H1 (cell line): ENCODE results near the gene HMCN2.

Experiments
- EGR1 ChIP-seq: IDR thresholded peaks from 2 replicates; pipeline ENCODE4 v1.6.1; 2011; ENCODE audit warnings: low read depth, low read length, borderline replicate concordance
- EP300 ChIP-seq, 2 experiments: IDR thresholded peaks; 1 replicate in 1 of 2; 2 replicates in 1 of 2; pipeline ENCODE4 v1.6.1; 2011 to 2012; ENCODE audit warnings: low read depth in 2 of 2, low read length in 2 of 2, mild to moderate bottlenecking in 2 of 2, borderline replicate concordance in 1 of 2, inconsistent platforms in 1 of 2, moderate library complexity in 1 of 2
- HDAC2 ChIP-seq, 2 experiments: fragments of 300-600 bp in 1 of 2; sonication (generic) in 1 of 2; IDR thresholded peaks; 2 replicates each; pipeline ENCODE4 v1.6.1; 2011 to 2012; ENCODE audit warnings: low read depth in 2 of 2, low read length in 2 of 2, mild to moderate bottlenecking in 2 of 2, moderate library complexity in 2 of 2, borderline replicate concordance in 1 of 2, inconsistent platforms in 1 of 2
- PHF8 ChIP-seq: fragments of 200-600 bp; sonication (generic); conservative IDR thresholded peaks from 2 replicates; pipeline ENCODE4 v1.7.1; 2012; ENCODE audit warnings: low read depth, mild to moderate bottlenecking, inconsistent platforms, low read length, moderate library complexity

- TF ChIP-seq EGR1, result no peak
- TF ChIP-seq EP300 (IDR thresholded peaks at IDR 0.05; ENCODE audit: borderline replicate concordance in 1 of 2, low read depth in 2 of 2, low read length in 2 of 2), result no peak
- TF ChIP-seq HDAC2 (IDR thresholded peaks at IDR 0.05; ENCODE audit: borderline replicate concordance in 1 of 2, low read depth in 2 of 2, low read length in 2 of 2), result no peak
- no peak for TF ChIP-seq PHF8
Observed at GRCh38 chr9:130296783-130297055, 31.2 kb downstream of the HMCN2 start.
